Left cardiac atrium (tissue), 4 donors: ENCODE measurements around the gene HSPG2. TPM values are rescaled to one million over a fixed set of nuclear protein-coding genes. Genes with fewer than 3 reads are reported as not detected.
A peak's percentile ranks its signal among the peaks of the same experiment; 100 is the strongest.

Experiments used
- ATAC-seq, 2 donors: fragments of 200-7000 bp; cut with Tn5 transposase; one replicate each; pipeline ENCODE4 v1.9.1; 2020; ENCODE audit warnings: mild to moderate bottlenecking in 2 of 2, moderate library complexity in 2 of 2
- DNase-seq: peaks from one replicate; pipeline ENCODE4 v3.0.0-alpha.2; 2020
- intact Hi-C, 2 donors: fragments of 100-400 bp; cut with DNase I; formaldehyde crosslinking; loops; one replicate each; pipeline versions ENCODE4 v1.14.1 to v1.15.1; 2022 to 2023
- total RNA-seq, 2 donors: library from RNA; stranded (reverse); fragmentation: NEBNext Ultra II Directional; extraction: Animal tissue kit (Norgen Biotek cat#: 25700); gene quantifications; one replicate each; pipeline ENCODE4 v1.2.1, GENCODE V29; 2021
- donor health status: DM: no; HTN: yes; CAD: no.
- donor health status: DM: no; HTN: yes; CAD: no; lungs with severe emphysema.
- donor health status: DM: yes; HTN: yes; CAD: no.
- donor health status: Dilated cardiomyopathy.

The HSPG2 gene
- total RNA-seq, 2 donors from 2014 or later, result 307 to 608 TPM

GRCh38 chr1:21861602-21862429, 75.3 kb downstream of the HSPG2 start:
- ATAC-seq (no peak), DNase-seq (no peak)
- intact Hi-C loops, result no loop called here

GRCh38 chr1:21860971-21861370, 76.1 kb downstream of the HSPG2 start:
- intact Hi-C loops, result no loop called here
- DNase-seq (no peak), ATAC-seq (no peak)

GRCh38 chr1:21859669-21860179, 77.4 kb downstream of the HSPG2 start:
- no peak for DNase-seq
- no peak for ATAC-seq
- intact Hi-C loops, result no loop called here

- intact Hi-C loops, result no loop called here
- ATAC-seq (peak in 1 of 2 donors; percentile 27), DNase-seq (no peak)
These were observed 79.1 kb downstream of the HSPG2 start for GRCh38 chr1:21857840-21858670.

GRCh38 chr1:21857142-21857839, 79.8 kb downstream of the HSPG2 start:
- DNase-seq (no peak), ATAC-seq (peak in 1 of 2 donors; percentile 35)
- intact Hi-C loops, result no loop called here

GRCh38 chr1:21855257-21856096, 81.6 kb downstream of the HSPG2 start:
- DNase-seq (no peak), ATAC-seq (peak in 1 of 2 donors; percentile 2)

GRCh38 chr1:21854751-21855131, 82.4 kb downstream of the HSPG2 start:
- intact Hi-C loops, result no loop called here
- DNase-seq (no peak), ATAC-seq (no peak)

More at GRCh38 chr1:21855257-21856096, 81.6 kb downstream of the HSPG2 start:
- intact Hi-C loops, result no loop called here

- DNase-seq (no peak), ATAC-seq (no peak)
- intact Hi-C loops, result no loop called here
These were observed 82.9 kb downstream of the HSPG2 start for GRCh38 chr1:21854090-21854750.

GRCh38 chr1:21853131-21853427, 84.0 kb downstream of the HSPG2 start:
- intact Hi-C loops, result no loop called here
- ATAC-seq (no peak), DNase-seq (no peak)

- ATAC-seq (no peak), DNase-seq (no peak)
- intact Hi-C loops, result no loop called here
These were observed 84.6 kb downstream of the HSPG2 start for GRCh38 chr1:21852282-21853130.

GRCh38 chr1:21851430-21852250, 85.5 kb downstream of the HSPG2 start:
- no peak for DNase-seq
- intact Hi-C loops, result no loop called here
- ATAC-seq, result no peak

GRCh38 chr1:21849909-21850576, 87.1 kb downstream of the HSPG2 start:
- ATAC-seq (no peak), DNase-seq (no peak)

GRCh38 chr1:21848524-21849174, 88.5 kb downstream of the HSPG2 start:
- intact Hi-C loops, result no loop called here
- DNase-seq, result no peak
- ATAC-seq, result no peak

More at GRCh38 chr1:21849909-21850576, 87.1 kb downstream of the HSPG2 start:
- intact Hi-C loops, result no loop called here

GRCh38 chr1:21847223-21848205, 89.6 kb downstream of the HSPG2 start:
- intact Hi-C loops, result no loop called here
- DNase-seq (no peak), ATAC-seq (no peak)
